Measurements from ENCODE around the gene MIGA1.

MIGA1 gene

GRCh38 chr1:77796695-77797405 is 17.4 kb downstream of the MIGA1 start:
- Histone ChIP-seq H3K4me3 (replicated peaks; ENCODE audit: insufficient read depth, low read length) (no peak overlapping the region), H3K27me3 (ENCODE audit: insufficient read depth, poor library complexity, severe bottlenecking) (no peaks in the 10 kb centered on the region), H3K27ac (replicated peaks) (no peak overlapping the region)
- DNase-seq (ENCODE audit: low read depth in 1 of 2, low spot score in 1 of 2) = no peak
- TF ChIP-seq, protein P1, sequence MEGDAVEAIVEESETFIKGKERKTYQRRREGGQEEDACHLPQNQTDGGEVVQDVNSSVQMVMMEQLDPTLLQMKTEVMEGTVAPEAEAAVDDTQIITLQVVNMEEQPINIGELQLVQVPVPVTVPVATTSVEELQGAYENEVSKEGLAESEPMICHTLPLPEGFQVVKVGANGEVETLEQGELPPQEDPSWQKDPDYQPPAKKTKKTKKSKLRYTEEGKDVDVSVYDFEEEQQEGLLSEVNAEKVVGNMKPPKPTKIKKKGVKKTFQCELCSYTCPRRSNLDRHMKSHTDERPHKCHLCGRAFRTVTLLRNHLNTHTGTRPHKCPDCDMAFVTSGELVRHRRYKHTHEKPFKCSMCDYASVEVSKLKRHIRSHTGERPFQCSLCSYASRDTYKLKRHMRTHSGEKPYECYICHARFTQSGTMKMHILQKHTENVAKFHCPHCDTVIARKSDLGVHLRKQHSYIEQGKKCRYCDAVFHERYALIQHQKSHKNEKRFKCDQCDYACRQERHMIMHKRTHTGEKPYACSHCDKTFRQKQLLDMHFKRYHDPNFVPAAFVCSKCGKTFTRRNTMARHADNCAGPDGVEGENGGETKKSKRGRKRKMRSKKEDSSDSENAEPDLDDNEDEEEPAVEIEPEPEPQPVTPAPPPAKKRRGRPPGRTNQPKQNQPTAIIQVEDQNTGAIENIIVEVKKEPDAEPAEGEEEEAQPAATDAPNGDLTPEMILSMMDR (IDR thresholded peaks at IDR 0.05; ENCODE audit: insufficient read depth, low read length) = no peak
- TF ChIP-seq POLR2AphosphoS5 (IDR thresholded peaks at IDR 0.05; ENCODE audit: low read depth) = no peak
- TF ChIP-seq SPI1 (IDR thresholded peaks at IDR 0.05; ENCODE audit: borderline replicate concordance, low read depth) = no peak
- no peak for TF ChIP-seq REST (IDR thresholded peaks at IDR 0.05; ENCODE audit: insufficient replicate concordance, low read depth)
- TF ChIP-seq GABPA (IDR thresholded peaks at IDR 0.05; ENCODE audit: low read depth) = no peak

GRCh38 chr1:77797991-77798390 is 18.5 kb downstream of the MIGA1 start:
- Histone ChIP-seq H3K27me3 (ENCODE audit: insufficient read depth, poor library complexity, severe bottlenecking) (no peaks in the 10 kb centered on the region), H3K4me3 (replicated peaks; ENCODE audit: insufficient read depth, low read length) (no peak overlapping the region), H3K27ac (replicated peaks) (no peak overlapping the region)
- TF ChIP-seq POLR2AphosphoS5 (IDR thresholded peaks at IDR 0.05; ENCODE audit: low read depth) (no peak), GABPA (IDR thresholded peaks at IDR 0.05; ENCODE audit: low read depth) (no peak), SPI1 (IDR thresholded peaks at IDR 0.05; ENCODE audit: borderline replicate concordance, low read depth) (no peak), REST (IDR thresholded peaks at IDR 0.05; ENCODE audit: insufficient replicate concordance, low read depth) (no peak)
- TF ChIP-seq, protein P1 (IDR thresholded peaks at IDR 0.05; ENCODE audit: insufficient read depth, low read length) = no peak
- no peak for DNase-seq (ENCODE audit: low read depth in 1 of 2, low spot score in 1 of 2)

GRCh38 chr1:77802026-77802425 is 22.6 kb downstream of the MIGA1 start:
- TF ChIP-seq, protein P1 (IDR thresholded peaks at IDR 0.05; ENCODE audit: insufficient read depth, low read length) = no peak
- TF ChIP-seq GABPA (IDR thresholded peaks at IDR 0.05; ENCODE audit: low read depth) (no peak), REST (IDR thresholded peaks at IDR 0.05; ENCODE audit: insufficient replicate concordance, low read depth) (no peak), POLR2AphosphoS5 (IDR thresholded peaks at IDR 0.05; ENCODE audit: low read depth) (no peak), SPI1 (IDR thresholded peaks at IDR 0.05; ENCODE audit: borderline replicate concordance, low read depth) (no peak)
- no peak overlapping the region for H3K27ac ChIP-seq (replicated peaks)
- H3K27me3 ChIP-seq (ENCODE audit: insufficient read depth, poor library complexity, severe bottlenecking) = no peaks in the 10 kb centered on the region
- DNase-seq (ENCODE audit: low read depth in 1 of 2, low spot score in 1 of 2) = no peak
- H3K4me3 ChIP-seq (replicated peaks; ENCODE audit: insufficient read depth, low read length) = no peak overlapping the region
